Measurements from ENCODE around the gene SOD1. TPM values are rescaled to one million over a fixed set of nuclear protein-coding genes. Genes with fewer than 3 reads are reported as not detected.

The SOD1 gene
- total and polyA plus RNA-seq, 2 donors (not counting 3 experiments of a cell fraction or from before 2014, with no cell fraction given): 198 to 268 TPM

DNA sequence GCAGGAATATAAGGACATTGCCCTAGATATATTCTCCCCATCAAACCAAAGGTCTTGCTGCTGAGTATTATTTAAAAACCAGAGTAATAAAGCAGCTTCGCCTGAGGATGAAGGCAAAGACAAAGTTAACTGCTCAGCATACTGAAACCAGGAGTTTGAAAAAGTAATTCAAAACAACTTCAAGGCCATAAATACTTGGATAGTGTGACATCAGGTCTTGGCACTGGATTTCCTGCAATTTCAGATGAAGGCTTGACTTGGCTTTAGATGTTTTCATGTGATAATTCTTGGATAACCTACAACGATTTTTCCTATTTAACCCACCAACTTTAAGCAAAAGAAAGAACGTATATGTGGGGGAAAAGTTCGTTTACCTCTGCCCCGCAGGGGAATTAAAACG is 10.6 kb downstream of the SOD1 start:
- H3K4me3 ChIP-seq (replicated peaks in 1 of 3; ENCODE audit: insufficient read depth in 1 of 3, low read depth in 1 of 3, low read length in 3 of 3): no peak overlapping the region
- H3K27ac ChIP-seq (ENCODE audit: insufficient read depth, low read depth, low read length): no peak overlapping the region
- ChIA-PET CTCF (no interaction called here), POLR2A (no interaction called here)
- H2AFZ ChIP-seq (ENCODE audit: low read depth, low read length): no peak overlapping the region
- H3K4me2 ChIP-seq (ENCODE audit: insufficient read depth, low read length): no peak overlapping the region
- intact Hi-C loops (cut with micrococcal nuclease): no loop called here
- H3K4me1 ChIP-seq (ENCODE audit: control insufficient read depth, extremely low read depth, insufficient read depth, low read length): peaks cover 13% of the 10 kb centered on the region
- FAIRE-seq (no peak), DNase-seq (ENCODE audit: low read depth, low spot score) (no peak)
- dilution Hi-C loops (cut with MboI; ENCODE audit: extremely low pct_ligation_motif_present, low sequenced_read_pairs): no loop called here
- no peaks in the 10 kb centered on the region for H4K20me1 ChIP-seq (replicated peaks; ENCODE audit: control insufficient read depth, extremely low read depth, insufficient read depth, low read length)
- BruUV-seq (replicated peaks): no TSS peak
- H3K9me1 ChIP-seq (replicated peaks; ENCODE audit: control insufficient read depth, extremely low read depth, insufficient read depth, low read length): no peaks in the 10 kb centered on the region
- H3K79me2 ChIP-seq (ENCODE audit: control insufficient read depth, insufficient read depth, low read length): peaks cover 2% of the 10 kb centered on the region
- H3K9ac ChIP-seq (replicated peaks; ENCODE audit: extremely low read depth, insufficient read depth, low read length): no peak overlapping the region
- TF ChIP-seq GATA2 (IDR thresholded peaks at IDR 0.05; ENCODE audit: insufficient read depth, insufficient read length, low read depth, low read length) (no peak), FOS (IDR thresholded peaks at IDR 0.05; ENCODE audit: borderline replicate concordance, insufficient read depth, low read length) (no peak), MYC (IDR thresholded peaks at IDR 0.05; ENCODE audit: low read depth, low read length) (no peak), JUN (IDR thresholded peaks at IDR 0.05; ENCODE audit: borderline replicate concordance, insufficient read depth, insufficient read length, low read depth) (no peak), POLR2AphosphoS5 (IDR thresholded peaks at IDR 0.05; ENCODE audit: insufficient read depth, low read depth, low read length) (no peak), EZH2 (IDR thresholded peaks at IDR 0.05; ENCODE audit: borderline replicate concordance, low read depth, low read length, severe bottlenecking) (no peak), POLR2A (IDR thresholded peaks at IDR 0.05; ENCODE audit: low read depth, low read length) (no peak)
- TF ChIP-seq, protein P1, sequence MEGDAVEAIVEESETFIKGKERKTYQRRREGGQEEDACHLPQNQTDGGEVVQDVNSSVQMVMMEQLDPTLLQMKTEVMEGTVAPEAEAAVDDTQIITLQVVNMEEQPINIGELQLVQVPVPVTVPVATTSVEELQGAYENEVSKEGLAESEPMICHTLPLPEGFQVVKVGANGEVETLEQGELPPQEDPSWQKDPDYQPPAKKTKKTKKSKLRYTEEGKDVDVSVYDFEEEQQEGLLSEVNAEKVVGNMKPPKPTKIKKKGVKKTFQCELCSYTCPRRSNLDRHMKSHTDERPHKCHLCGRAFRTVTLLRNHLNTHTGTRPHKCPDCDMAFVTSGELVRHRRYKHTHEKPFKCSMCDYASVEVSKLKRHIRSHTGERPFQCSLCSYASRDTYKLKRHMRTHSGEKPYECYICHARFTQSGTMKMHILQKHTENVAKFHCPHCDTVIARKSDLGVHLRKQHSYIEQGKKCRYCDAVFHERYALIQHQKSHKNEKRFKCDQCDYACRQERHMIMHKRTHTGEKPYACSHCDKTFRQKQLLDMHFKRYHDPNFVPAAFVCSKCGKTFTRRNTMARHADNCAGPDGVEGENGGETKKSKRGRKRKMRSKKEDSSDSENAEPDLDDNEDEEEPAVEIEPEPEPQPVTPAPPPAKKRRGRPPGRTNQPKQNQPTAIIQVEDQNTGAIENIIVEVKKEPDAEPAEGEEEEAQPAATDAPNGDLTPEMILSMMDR (IDR thresholded peaks at IDR 0.05; ENCODE audit: extremely low read depth in 1 of 2, insufficient read depth in 1 of 2, low read depth in 1 of 2, low read length in 2 of 2): no peak
- TF ChIP-seq, protein P2, sequence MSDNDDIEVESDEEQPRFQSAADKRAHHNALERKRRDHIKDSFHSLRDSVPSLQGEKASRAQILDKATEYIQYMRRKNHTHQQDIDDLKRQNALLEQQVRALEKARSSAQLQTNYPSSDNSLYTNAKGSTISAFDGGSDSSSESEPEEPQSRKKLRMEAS (IDR thresholded peaks at IDR 0.05; ENCODE audit: insufficient read depth, insufficient read length): no peak
- no peaks in the 10 kb centered on the region for H3K27me3 ChIP-seq (ENCODE audit: control insufficient read depth in 2 of 2, insufficient read depth in 2 of 2, low read length in 2 of 2)
- peaks cover 5 to 13% of the 10 kb centered on the region in 2 experiments for H3K36me3 ChIP-seq (ENCODE audit: control insufficient read depth in 2 of 2, extremely low read depth in 1 of 2, insufficient read depth in 2 of 2, low read length in 2 of 2)
- H3K9me3 ChIP-seq (replicated peaks; ENCODE audit: control insufficient read depth, insufficient read depth, low read length): no peaks in the 10 kb centered on the region

All from endothelial cell of umbilical vein (primary cell).